A549 treated with AZD9567 at 1 μM for 4 hours (cell line): ENCODE data around the gene PLCD3. TPM values are rescaled to one million over a fixed set of nuclear protein-coding genes. Genes with fewer than 3 reads are reported as not detected.

ENCODE experiments used
- total RNA-seq: library from RNA; stranded (reverse); fragments of 200-300 nt; extraction: Qiagen RNA extraction; gene quantifications from 5 replicates; pipeline ENCODE4 v1.2.3, GENCODE V29; 2022; ENCODE audit not compliant: insufficient read depth

PLCD3 gene, protein sequence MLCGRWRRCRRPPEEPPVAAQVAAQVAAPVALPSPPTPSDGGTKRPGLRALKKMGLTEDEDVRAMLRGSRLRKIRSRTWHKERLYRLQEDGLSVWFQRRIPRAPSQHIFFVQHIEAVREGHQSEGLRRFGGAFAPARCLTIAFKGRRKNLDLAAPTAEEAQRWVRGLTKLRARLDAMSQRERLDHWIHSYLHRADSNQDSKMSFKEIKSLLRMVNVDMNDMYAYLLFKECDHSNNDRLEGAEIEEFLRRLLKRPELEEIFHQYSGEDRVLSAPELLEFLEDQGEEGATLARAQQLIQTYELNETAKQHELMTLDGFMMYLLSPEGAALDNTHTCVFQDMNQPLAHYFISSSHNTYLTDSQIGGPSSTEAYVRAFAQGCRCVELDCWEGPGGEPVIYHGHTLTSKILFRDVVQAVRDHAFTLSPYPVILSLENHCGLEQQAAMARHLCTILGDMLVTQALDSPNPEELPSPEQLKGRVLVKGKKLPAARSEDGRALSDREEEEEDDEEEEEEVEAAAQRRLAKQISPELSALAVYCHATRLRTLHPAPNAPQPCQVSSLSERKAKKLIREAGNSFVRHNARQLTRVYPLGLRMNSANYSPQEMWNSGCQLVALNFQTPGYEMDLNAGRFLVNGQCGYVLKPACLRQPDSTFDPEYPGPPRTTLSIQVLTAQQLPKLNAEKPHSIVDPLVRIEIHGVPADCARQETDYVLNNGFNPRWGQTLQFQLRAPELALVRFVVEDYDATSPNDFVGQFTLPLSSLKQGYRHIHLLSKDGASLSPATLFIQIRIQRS
- 159 to 180 TPM (median 164 TPM) in 5 replicates for total RNA-seq

DNA sequence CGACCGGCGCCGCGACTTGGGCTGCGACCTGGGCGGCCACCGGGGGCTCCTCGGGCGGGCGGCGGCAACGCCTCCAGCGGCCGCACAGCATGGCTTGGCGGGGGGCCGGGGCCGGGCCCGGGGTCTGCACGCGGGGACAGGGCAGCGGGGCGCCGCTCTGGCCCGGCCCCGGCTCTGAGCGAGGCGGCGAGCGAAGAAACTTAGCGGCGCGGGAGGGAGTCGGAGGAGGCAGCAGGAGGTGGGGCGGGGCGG is at the start of gene PLCD3:
Gene PLCD3, minus strand, starts transcription at position 196 of the 252 bp plus-strand sequence. Its CDS starts 105 bp downstream, at position 91.

DNA sequence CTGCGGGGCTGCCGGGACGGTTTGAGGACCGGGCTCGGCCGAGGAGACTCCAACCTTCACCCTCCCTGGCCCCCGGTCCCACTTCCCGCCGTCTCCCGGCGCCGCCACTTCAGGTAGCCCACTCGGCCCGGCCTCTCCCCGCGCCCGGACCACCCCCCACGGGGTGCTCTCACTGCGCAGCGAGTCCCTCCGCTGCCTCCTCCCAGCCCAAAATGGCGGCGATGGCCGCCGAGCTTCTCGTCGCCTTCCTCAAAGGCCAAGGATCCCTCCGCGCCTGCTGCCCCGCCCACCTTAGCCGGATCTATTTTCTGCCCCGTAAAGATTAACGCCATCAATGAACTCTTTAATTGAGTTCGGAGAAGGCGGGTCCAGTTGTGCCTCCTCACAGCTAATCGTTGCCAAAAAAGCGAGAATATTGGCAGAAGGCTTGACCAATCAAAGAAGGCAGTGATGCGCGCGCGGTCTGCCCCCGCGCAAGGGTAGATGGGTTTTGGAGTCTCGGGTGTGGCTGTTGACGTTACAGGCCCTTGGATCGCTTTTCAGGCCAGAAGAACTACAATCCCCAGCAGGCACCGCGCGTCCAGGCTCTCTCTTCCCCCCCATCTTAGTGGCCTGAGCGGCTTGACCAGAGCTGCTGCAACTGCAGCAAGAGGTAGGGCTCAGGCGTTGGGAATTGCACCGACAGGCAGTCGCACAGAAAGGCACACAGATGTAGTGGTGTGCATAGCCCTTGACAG is 29.1 kb upstream of the PLCD3 start, which contains the start of gene HEXIM2:
Gene HEXIM2, plus strand, starts transcription at position 588 of the 737 bp plus-strand sequence. CDS start 919 bp downstream, outside the sequence.

DNA sequence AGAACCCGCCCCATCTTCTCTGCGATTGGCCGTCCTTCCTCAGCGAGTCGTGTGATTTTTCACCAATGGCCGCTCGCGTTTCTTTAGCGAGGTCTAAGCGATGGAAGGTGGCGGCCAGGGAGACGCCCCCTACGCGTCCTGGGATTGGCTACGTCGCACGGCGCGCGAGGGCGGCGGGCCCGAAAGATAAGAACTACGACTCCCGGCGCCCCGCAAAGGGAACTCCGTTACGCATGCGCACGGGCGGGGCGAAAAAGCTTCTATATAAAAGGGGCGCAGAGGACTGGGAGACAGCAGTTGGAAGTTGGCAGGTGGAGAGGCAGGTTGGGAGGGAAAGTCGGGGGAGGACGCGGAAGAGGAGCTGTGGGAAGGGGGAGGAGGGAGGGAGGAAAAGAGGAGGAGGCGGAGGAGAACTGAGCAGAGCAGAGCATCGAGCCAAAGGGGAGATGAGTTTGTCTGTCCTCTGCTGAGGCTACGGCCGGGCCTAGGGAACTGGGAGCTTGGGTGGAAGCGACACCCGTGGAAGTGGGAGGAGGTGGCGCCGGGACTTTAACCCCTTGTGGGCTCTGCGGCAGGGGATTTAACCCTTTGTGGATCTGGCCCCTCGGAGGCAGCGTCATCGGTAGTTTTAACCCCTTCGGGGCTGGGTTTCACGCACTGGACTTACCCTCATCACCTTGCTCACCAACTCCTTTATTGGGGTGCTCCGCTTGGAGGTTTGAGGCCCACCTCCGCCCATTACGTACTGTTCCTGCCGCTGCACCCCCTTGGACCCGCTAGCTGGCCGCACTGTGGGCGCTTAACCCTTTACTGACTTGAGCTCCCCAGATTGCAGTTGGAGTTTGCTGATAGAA is 16.1 kb upstream of the PLCD3 start, which contains the start of gene HEXIM1:
Gene HEXIM1, plus strand, starts transcription at position 293 of the 854 bp plus-strand sequence. CDS start 716 bp downstream, outside the sequence.

DNA sequence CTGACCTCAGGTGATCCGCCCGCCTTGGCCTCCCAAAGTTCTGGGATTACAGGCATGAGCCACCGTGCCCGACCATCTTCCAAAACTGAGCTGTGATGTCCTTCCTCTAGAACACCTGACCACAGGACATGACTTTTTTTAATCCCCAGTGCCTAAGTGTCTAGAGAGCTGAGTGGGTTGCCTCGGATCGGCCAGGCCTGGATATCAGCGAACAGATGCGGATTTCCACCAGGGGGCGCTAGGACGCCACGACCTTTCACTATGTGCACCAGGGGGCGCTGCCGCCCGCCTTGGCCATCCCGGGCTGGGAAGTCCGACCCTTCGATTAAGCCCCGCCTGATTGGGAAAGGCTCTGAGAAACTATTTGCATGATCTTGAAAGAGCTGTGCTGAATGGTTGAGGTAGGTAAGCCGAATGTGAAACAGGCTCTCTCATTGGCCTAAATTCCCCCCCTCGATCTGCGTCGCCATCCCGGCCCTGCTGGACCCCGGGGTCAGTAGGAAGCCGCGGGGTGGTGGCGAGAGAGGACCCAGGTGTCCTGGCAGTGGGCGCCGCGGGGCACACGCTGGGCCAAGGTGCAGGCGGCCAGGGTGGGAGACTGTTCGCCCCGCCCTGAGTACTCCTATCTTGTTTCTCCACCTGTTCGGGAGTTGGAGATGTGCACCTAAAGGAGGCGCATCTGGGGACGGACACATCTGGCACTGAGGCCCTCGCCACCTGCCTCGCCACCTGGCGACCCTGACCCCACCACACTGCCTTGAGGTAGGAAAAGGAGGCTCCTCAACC is 3.1 kb upstream of the PLCD3 start, which contains the start of gene ACBD4:
Gene ACBD4, plus strand, starts transcription at position 496 of the 786 bp plus-strand sequence. CDS start 458 bp downstream, outside the sequence.

DNA sequence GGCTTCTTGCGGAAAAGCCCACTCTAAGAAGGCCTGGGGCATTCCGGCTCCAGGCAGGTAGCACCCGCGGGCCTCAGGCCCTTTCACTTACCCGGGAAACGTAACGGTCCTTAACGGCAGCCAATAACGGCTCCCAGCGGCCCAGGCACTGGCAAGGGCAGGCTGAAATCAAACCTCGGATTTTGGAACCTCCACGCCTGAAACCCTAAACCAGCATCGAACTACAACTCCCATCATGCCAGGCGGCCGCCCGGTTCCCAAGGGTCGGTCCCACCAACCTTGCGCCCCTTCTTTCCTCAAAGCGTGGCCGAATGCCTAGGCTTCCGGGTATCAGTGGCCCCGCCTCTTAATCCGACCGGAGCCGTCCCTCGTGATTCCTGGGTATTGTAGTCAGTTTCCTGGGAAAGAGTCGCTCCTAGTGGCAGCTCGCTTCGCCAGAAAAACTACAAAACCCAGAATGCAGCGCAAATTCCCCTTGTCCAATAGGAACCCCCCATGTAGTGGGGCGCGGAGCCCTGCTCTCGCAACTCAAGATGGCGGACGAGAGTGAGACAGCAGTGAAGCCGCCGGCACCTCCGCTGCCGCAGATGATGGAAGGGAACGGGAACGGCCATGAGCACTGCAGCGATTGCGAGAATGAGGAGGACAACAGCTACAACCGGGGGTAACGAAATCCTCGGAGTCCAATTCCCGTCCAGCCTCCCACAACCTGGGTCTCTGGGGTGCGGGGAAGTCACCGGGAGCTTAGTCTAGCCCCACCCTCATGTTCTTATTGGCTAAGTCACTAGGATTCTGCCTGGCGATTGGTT is 71.3 kb downstream of the PLCD3 start, which contains the start of gene NMT1:
Gene NMT1, plus strand, starts transcription at position 521 of the 809 bp plus-strand sequence. Its CDS starts 13 bp downstream, at position 534.

Other genes starting within 250 kb of the PLCD3 start
- 125 to 225 TPM (median 146 TPM) in 5 replicates for gene EFTUD2, start 233.1 kb downstream of the PLCD3 start, total RNA-seq
- gene GFAP, start 217.0 kb downstream of the PLCD3 start, total RNA-seq, result 0.52 to 0.63 TPM (median 0.54 TPM) in 4 of 5 replicates, not detected in the other
- gene KIF18B, start 184.7 kb downstream of the PLCD3 start, total RNA-seq, result 27.7 to 41.2 TPM (median 37.6 TPM) in 5 replicates
- gene C1QL1, start 164.2 kb downstream of the PLCD3 start, total RNA-seq, result 14.9 to 29.1 TPM (median 26.6 TPM) in 5 replicates
- gene DCAKD, start 80.9 kb downstream of the PLCD3 start, total RNA-seq, result 18.1 to 21.5 TPM (median 19.4 TPM) in 5 replicates
- 118 to 186 TPM (median 166 TPM) in 5 replicates for gene NMT1, start 71.2 kb downstream of the PLCD3 start, total RNA-seq
- gene ACBD4, start 3.2 kb upstream of the PLCD3 start, total RNA-seq, result 3.0 to 9.2 TPM (median 7.7 TPM) in 5 replicates
- 49.5 to 55.6 TPM (median 53.2 TPM) in 5 replicates for gene HEXIM1, start 16.0 kb upstream of the PLCD3 start, total RNA-seq
- 13.2 to 21.8 TPM (median 15.3 TPM) in 5 replicates for gene HEXIM2, start 29.4 kb upstream of the PLCD3 start, total RNA-seq
- gene FMNL1, start 89.4 kb upstream of the PLCD3 start, total RNA-seq, result 25.4 to 35.1 TPM (median 26.4 TPM) in 5 replicates
- 0.08 to 0.21 TPM (median 0.15 TPM) in 4 of 5 replicates, not detected in the other for gene SPATA32, start 129.6 kb upstream of the PLCD3 start, total RNA-seq
- 37.0 to 64.7 TPM (median 44.2 TPM) in 5 replicates for gene MAP3K14, start 184.5 kb upstream of the PLCD3 start, total RNA-seq